Progenitor cell of endocrine pancreas (in vitro differentiated cells): Measurements from ENCODE around the gene BTBD2. TPM values are rescaled to one million over a fixed set of nuclear protein-coding genes. Genes with fewer than 3 reads are reported as not detected.

ENCODE experiments used
- DNase-seq: peaks from one replicate; pipeline ENCODE4 v3.0.0; 2021; ENCODE audit warnings: low spot score; ENCODE audit not compliant: unreplicated experiment
- H3K27ac Mint-ChIP-seq: 2 replicates; pipeline ENCODE4 v1.8.0; 2021; ENCODE audit warnings: mild to moderate bottlenecking, moderate library complexity, mixed read lengths
- H3K27me3 Mint-ChIP-seq: 2 replicates; pipeline ENCODE4 v1.8.0; 2021; ENCODE audit warnings: mixed read lengths
- H3K36me3 Mint-ChIP-seq: 2 replicates; pipeline ENCODE4 v1.8.0; 2022; ENCODE audit warnings: mixed read lengths; ENCODE audit not compliant: insufficient read depth
- H3K4me1 Mint-ChIP-seq: 2 replicates; pipeline ENCODE4 v1.8.0; 2021; ENCODE audit warnings: low read depth, mixed read lengths
- H3K4me3 Mint-ChIP-seq: 2 replicates; pipeline ENCODE4 v1.8.0; 2021; ENCODE audit warnings: low read depth, mild to moderate bottlenecking, moderate library complexity, mixed read lengths
- H3K9me3 Mint-ChIP-seq: 2 replicates; pipeline ENCODE4 v1.8.0; 2021; ENCODE audit warnings: low read depth, mixed read lengths
- total RNA-seq: library from RNA; stranded (reverse); gene quantifications from 2 replicates; pipeline ENCODE4 v1.2.1, GENCODE V29; 2021
- TF ChIP-seq, protein P1 (sequence below): fragments of 200-600 bp; sonication (generic); IDR thresholded peaks from one replicate; pipeline ENCODE4 v1.5.0; 2021; ENCODE audit warnings: antibody characterized with exemption, mild to moderate bottlenecking; ENCODE audit not compliant: unreplicated experiment

Gene BTBD2
- total RNA-seq, 1 donor from 2014 or later = 125 TPM

DNA sequence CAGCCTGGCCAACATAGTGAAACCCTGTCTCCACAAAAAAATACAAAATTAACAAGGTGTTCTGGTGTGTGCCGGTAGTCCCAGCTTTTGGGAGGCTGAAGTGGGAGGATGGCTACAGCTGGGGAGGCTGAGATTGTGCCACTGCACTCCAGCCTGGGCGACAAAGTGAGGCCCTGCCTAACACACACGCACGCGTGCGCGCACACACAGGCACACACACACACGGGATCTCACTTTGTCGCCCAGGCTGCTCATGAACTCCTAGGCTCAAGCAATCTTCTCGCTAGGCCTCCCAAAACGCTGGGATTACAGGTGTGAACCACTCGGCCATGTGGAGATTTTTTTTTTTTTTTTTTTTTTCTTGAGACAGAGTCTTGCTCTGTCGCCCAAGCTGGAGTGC is 3.2 kb upstream of the BTBD2 start:
- TF ChIP-seq, protein P1, sequence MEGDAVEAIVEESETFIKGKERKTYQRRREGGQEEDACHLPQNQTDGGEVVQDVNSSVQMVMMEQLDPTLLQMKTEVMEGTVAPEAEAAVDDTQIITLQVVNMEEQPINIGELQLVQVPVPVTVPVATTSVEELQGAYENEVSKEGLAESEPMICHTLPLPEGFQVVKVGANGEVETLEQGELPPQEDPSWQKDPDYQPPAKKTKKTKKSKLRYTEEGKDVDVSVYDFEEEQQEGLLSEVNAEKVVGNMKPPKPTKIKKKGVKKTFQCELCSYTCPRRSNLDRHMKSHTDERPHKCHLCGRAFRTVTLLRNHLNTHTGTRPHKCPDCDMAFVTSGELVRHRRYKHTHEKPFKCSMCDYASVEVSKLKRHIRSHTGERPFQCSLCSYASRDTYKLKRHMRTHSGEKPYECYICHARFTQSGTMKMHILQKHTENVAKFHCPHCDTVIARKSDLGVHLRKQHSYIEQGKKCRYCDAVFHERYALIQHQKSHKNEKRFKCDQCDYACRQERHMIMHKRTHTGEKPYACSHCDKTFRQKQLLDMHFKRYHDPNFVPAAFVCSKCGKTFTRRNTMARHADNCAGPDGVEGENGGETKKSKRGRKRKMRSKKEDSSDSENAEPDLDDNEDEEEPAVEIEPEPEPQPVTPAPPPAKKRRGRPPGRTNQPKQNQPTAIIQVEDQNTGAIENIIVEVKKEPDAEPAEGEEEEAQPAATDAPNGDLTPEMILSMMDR = no peak
- H3K4me3 Mint-ChIP-seq = no peak overlapping the region
- no peak for DNase-seq
- peaks cover 2% of the 10 kb centered on the region for H3K4me1 Mint-ChIP-seq
- no peaks in the 10 kb centered on the region for H3K9me3 Mint-ChIP-seq
- H3K27me3 Mint-ChIP-seq = no peaks in the 10 kb centered on the region
- no peak overlapping the region for H3K27ac Mint-ChIP-seq
- peaks cover 1% of the 10 kb centered on the region for H3K36me3 Mint-ChIP-seq

DNA sequence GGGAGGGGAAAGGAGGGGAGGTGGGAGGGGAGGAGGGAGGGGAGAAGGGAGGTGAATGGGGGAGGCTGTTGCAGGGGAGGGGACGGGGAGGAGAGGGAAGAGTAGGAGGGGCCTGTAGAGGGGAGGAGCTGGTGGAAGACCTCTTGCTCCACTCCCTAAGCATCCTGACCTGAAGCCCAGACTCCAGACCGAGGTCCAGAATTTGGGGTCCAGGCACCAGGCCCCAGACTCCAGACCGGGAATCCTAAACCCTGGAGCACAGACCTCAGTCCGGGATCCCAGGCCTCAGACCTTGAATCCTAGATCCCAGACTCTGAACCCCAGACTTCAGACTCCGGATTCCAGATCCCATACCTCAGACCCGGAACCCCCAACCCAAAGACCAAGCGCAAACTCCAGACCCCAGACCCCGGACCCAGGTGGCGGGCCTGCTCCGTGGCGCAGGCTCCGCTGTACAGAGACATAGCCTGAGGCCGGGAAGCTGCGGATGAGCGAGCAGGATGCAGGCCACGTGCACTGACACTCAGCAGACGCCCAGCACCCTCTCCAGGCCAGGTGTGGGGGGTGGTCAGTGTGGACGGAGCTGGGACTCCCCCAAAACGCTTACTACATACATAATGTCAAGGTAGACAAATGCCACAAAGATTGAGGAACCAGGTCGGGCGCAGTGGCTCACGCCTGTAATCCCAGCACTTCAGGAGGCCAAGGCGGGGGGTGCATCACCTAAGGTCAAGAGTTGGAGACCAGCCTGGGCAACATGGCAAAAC is 710 bp upstream of the BTBD2 start:
- TF ChIP-seq, protein P1 = no peak
- no peak overlapping the region for H3K27ac Mint-ChIP-seq
- H3K4me3 Mint-ChIP-seq = peak overlapping the region; percentile 61
- no peak for DNase-seq
- H3K27me3 Mint-ChIP-seq = no peaks in the 10 kb centered on the region
- no peaks in the 10 kb centered on the region for H3K9me3 Mint-ChIP-seq
- peaks cover 2% of the 10 kb centered on the region for H3K4me1 Mint-ChIP-seq
- peaks cover 9% of the 10 kb centered on the region for H3K36me3 Mint-ChIP-seq

DNA sequence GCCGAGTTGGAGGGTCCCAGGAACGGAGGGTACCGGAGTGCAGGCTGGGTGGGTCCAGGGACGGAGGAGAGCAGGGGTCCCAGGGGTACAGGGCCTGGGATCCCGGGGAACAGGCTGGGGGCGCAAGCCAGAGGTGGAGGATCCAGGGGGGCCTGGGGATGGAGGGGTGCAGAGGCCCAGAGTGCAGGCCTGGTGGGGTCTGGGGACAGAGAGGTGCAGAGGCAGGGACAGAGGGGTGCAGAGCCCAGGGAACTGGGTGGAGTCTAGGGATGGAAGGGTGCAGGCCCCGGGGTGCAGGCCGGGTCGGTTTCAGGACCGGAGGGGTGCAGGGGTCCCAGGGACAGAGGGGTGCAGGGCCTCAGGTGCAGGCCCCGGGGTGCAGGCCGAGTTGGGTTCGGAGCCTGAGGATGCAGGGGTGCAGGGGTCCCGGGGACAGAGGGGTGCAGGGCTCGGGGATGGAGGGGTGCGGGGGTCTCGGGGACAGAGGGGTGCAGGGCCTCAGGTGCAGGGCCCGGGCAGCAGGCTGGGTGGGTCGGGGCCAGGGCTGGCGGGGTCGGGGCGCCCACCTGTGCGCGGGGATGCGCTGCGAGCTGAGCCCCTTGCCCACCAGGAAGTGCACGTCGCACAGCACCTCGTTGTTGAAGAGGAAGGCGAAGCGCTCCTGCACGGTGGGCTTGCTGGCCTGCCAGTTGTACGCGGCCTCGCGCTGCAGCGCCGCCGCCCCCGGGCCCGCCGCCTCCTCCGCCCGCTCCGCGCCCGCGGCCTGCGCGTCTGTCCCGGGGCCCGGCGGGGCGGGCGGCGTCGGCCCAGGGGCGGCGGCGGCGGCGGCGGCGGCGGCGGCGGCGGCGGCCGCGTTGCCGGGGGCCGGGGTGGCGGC is 545 bp downstream of the BTBD2 start:
- peaks cover 16% of the 10 kb centered on the region for H3K36me3 Mint-ChIP-seq
- H3K4me1 Mint-ChIP-seq = peaks cover 2% of the 10 kb centered on the region
- H3K27ac Mint-ChIP-seq = no peak overlapping the region
- TF ChIP-seq, protein P1 = no peak
- H3K4me3 Mint-ChIP-seq = peak overlapping the region; percentile 68
- H3K27me3 Mint-ChIP-seq = no peaks in the 10 kb centered on the region
- no peak for DNase-seq
- no peaks in the 10 kb centered on the region for H3K9me3 Mint-ChIP-seq

DNA sequence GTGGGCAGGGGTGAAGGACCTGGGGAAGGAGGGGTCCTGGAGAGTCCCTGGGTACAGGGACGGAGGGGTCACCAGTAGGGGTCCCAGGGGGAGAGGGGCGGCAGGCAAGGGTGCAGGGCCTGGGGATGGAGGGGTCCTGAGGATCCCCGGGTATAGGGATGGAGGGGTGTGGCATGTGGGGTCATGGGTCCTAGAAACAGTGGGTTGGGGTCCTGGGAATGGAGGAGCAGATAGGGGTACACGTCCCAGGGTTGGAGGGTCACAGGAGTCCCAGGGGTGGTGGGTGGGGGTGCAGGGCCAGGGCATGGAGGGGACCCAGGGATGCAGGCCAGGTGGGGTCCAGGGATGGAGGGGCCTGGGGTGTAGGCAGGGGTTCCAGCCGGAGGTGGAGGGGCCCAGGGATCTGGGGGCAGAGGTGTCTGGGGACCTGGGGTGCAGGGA is 1.4 kb downstream of the BTBD2 start:
- H3K9me3 Mint-ChIP-seq = no peaks in the 10 kb centered on the region
- TF ChIP-seq, protein P1 = no peak
- no peak overlapping the region for H3K27ac Mint-ChIP-seq
- H3K27me3 Mint-ChIP-seq = no peaks in the 10 kb centered on the region
- H3K36me3 Mint-ChIP-seq = peaks cover 16% of the 10 kb centered on the region
- no peak for DNase-seq
- peak overlapping the region; percentile 26 for H3K4me3 Mint-ChIP-seq
- H3K4me1 Mint-ChIP-seq = peaks cover 2% of the 10 kb centered on the region

DNA sequence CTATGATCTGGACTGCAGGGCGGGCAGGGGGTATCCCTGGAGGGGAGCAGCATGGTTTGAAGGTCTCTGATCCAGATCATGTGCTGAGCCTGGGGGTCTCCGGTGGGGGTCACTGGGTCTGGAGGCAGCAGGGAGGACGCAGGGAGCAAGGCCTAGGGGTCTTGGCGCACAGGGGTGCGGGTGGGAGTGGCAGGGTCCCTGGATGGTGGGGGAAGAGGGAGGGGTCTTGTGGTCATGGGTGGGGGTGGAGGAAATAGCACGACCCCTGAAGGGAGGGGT is 1.9 kb downstream of the BTBD2 start:
- H3K9me3 Mint-ChIP-seq = no peaks in the 10 kb centered on the region

More for the DNA sequence above, 1.9 kb downstream of the BTBD2 start:
- no peaks in the 10 kb centered on the region for H3K27me3 Mint-ChIP-seq
- H3K36me3 Mint-ChIP-seq = peaks cover 16% of the 10 kb centered on the region
- peaks cover 2% of the 10 kb centered on the region for H3K4me1 Mint-ChIP-seq
- TF ChIP-seq, protein P1 = no peak
- peak overlapping the region; percentile 35 for H3K4me3 Mint-ChIP-seq
- no peak overlapping the region for H3K27ac Mint-ChIP-seq
- no peak for DNase-seq
